ENCODE measurements around the gene RALGAPA2.

Gene RALGAPA2

DNA sequence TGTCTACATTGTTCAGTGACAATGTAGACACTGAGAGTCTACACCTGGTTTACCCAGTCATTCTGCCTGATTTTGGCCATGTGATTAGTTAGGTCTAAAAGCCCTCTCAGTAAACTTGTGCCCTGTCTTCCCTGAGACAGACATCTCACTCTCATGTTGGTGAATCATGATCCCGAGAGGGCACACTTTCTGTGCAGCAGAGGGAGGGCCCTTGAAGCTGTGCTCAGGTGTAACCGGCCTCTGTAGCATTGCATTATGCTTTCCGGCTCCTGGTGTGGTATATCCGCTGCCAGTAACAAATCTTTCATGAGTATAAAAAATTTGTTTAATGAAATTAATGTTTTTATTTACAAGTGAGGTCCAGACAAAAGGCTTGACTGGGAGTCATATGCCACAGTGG is 85.0 kb downstream of the RALGAPA2 start:
- DNase-seq, result no peak

DNA sequence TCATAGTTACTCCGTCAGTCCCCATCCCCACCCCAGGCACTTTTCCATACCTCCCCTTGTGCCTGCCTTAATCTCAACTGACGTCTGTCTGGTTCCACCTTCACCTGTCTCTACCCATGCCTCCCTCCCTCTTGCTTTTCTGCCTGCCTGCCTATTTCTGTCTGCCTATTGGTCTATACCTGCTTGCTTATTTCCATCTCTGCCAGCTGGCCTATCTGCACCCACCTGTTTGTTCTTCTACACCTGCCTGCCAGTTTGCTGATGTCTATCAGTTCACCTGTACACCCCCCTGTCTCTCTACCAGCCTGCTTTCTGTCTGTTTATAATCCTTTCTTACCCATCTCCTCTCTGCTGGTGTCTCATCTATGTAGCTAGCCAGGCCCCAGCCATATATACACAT is 87.5 kb downstream of the RALGAPA2 start:
- DNase-seq, result no peak

DNA sequence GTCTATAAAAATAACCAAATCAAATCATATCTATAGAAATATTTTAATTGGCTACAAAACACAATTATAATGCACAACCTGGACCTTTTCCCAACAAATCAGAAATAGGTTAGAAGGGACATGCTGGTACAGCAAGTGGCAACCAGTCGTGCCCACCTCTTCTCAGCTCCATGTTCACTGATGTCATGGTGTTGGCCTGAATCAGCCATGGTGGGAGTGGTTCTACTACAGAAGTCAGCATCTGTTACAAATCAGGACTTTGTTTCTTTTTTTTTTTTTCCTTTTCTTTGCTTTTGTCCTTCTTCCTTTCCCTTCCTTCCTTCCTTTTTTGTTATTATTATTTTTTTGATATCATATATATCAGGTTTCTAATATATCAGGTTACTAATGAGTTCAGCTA is 91.2 kb downstream of the RALGAPA2 start:
- DNase-seq, result no peak

DNA sequence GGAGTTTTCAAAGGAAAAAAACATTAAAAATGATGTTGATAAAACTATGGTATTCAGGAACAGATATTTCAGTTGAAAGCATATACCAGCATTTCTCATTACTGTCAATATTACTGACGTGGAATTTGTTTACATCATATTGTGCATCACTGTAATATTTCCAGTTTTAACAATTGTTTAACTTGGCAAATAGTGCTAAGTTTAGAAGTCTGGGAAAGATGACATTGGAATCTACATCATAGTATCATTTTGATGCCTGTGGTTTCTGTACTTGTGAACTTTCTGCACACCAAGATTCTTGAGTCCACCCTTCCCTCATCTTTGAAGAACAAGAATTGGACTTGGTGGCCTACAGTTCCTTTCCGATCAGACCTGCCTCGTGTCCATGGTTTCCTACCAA is 98.1 kb downstream of the RALGAPA2 start:
- no peak for DNase-seq

DNA sequence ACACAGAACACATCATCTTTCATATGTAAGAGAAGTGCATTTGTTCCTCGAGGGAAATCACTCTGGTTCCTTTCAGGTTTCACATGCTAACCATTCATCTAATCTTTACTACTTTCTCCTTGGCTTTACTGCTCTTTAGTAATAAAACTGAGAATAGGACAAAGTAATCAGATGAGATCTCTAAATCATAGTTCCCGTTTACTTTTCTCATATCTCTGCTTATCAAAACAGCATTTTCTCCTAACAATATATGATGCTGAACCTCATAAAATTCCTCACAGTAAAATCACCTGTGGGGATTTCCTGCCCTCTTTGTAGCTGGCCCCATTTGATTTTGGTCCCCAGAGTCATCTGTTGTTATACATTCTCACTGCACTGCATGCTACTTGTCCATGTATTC is 100.2 kb downstream of the RALGAPA2 start:
- DNase-seq, result no peak

DNA sequence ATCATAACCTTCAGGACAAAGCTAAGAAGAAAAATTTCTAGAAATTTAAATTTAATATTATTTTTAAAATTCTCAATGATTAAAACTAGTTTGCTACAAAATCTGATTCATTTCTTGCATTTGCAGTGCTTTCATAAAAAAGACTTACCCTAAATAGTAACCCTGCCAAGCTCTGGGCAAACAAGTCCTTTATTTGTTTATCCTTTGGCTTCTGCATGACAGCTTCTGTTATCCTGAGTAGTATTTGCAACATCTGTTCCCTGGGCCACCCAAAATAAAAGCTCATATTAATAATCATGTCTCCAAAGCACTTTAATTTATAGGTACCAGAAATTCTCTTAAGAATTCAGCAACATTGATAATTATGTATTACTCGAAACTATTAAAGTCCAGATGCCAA is 101.3 kb downstream of the RALGAPA2 start:
- no peak for DNase-seq

DNA sequence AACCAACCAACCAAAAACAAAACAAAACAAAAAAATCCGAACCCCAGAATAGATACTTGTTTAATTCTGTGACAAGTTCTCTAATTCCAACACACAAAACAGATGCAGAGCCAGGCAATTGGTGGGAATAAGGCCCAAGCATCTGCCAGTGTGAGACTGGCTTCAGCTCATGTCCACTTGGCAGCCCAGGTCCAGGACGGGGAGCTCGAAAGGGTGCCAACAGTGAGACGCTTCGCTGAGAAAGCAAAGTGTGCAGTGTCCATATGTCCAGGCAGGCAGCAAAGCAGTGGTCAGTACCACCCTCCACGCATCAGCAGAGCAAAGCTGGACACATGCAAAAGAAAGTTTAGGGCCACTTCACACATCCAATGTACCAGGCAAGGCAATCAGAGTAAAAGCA is 102.9 kb downstream of the RALGAPA2 start:
- DNase-seq, result no peak

DNA sequence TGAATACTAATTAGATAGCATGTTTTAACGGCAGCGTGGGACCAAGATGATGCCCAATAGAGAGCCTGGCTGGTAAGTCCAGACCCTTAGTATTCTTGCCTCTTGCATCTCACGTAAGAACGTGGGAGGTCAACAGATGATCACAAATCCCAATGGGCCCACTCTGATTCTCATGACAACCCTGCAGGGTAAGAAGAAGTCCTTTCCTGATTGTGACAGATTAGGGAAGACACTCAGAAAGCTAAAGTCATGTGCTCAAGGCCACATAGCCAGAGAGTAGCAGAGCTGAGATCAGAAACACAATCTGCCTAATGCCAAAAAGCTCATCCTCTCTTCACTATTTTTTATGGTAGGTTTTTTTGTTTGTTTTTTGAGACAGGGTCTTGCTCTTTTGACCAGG is 103.8 kb downstream of the RALGAPA2 start:
- DNase-seq, result no peak

DNA sequence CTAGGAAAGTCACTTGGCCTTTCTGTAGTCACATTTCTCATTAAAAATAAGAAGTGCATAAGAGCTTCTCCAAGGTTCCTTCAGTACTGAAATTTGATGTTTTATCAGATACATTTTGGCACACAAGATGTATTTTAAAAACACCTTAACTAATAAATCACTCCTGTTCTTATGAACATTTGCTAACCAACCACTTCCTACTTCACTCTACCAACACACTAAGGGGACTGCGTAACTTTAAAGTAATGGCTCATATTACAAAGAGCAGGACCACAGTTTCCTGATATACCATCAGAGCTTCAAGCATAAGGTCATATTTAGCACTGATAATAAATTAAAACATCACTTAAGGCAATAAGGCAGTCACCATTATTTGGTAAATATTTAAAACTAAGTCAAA is 104.4 kb downstream of the RALGAPA2 start:
- no peak for DNase-seq

DNA sequence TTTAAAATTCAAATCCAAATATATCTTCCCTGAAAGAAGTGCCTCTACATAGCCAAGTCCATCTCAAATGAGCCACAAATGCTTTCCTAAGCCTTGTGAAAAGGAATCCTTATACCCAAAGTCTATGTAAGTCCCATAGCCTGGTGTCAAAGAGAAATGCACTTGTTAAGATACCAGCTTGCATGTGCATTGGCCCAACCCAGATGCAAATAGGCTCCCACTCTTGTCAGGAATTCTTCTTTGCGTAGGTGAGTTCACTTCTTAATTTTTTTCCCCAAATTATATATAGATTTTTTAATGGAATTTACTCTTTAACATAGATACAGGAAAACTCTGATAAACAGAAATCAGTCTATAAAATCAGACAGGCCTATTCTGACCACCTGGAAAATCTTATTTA is 105.6 kb downstream of the RALGAPA2 start:
- no peak for DNase-seq

DNA sequence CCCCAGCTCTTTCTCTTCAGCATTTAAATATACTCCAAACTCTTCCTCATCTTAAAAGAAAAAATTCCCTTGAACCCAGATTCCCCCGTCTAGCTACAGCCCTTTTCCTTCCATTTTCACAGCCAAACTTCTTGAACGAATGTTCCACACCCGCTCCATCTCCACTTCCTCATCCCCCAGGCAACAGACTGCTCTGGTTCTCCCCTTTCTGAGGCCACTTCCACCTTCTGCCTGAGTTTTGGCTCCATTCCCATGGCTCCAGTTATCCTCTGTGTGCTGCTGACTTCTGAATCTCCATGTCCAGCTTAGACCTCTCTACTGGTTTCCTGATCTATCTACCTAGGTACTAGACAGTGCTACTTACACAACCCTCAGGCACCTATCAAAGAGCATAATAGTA is 106.4 kb downstream of the RALGAPA2 start:
- no peak for DNase-seq

DNA sequence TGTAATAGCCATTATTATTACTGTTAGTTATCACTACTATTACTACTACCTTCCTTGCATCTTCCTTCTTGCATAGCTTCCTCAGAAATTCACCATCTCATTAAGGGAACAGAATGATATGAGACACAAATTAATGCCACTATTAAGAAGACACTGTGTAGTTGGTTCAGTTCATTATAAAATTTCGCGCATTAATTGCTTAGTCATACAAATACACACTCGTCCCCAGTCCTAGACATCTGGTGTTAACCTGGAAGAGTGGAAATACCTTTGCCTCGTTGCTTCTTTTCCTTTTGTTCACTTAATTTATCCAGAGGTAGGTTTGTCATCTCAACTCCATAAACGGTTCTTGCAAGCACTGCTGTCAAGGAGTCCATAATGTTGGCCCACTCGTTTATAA is 107.5 kb downstream of the RALGAPA2 start:
- DNase-seq, result no peak

DNA sequence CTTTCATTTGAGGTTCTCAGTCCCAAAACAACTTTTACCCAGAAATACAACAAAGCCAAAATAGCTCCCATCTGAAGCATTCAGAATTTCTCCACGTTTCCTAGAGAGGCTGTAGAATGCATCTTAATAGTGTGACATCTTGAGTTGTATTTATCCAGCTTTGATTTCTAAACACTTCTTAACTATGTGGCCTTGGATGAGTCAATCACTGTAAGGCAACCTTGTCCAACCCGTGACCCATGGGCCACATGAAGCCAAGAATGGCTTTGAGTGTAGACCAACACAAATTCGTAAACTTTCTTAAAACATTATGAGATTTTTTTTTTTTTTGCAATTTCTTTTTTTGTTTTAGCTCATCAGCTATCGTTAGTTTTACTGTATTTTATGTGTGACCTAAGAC is 108.1 kb downstream of the RALGAPA2 start:
- DNase-seq, result no peak

DNA sequence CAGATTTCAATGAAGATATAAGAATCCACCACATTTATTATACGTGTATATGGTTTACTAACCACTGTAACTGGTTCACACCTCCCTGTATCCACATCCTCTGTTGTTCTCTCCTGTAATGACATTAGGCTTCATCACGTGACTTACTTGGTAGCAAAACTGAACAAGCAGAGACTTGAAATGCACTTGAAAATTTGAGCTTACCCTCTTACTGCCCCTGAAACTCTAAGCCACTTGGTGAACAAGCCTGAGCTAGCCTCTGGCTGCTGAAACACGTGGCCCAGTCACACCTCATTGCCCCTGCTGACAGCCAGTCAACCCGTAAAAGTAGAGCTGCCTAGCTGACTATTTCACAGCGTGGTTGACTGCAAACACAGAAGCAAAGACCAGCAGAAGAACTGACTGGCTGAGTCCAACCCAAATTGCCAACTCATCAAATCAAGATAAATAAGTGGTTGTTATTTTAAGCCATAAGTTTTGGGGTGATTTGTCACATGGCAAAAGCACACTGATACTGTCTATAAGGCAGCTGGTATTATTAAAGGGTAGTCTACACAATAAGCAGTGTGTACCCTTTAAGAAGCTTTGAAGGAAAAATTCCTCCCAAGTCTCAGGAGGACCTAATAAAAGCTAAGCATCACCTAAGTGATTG is 109.0 kb downstream of the RALGAPA2 start:
- no peak for DNase-seq

DNA sequence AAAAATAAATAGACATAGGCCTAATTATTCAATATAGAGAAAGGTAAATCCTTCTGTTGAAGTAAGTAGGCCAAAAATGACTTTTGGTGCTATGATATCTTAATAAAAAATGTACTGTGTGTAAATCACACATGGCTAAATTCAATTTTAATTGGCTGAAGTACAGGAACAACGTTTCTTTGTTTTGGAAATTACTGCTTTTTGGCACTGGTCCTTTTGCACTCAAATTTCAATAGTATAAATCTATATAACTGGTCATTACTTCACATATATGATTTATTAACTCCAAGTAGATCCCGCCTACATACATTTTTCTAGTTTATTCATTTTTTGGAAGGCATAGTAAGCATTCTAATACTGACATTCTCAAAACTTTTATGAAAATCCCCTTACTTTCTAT is 114.5 kb downstream of the RALGAPA2 start:
- no peak for DNase-seq

DNA sequence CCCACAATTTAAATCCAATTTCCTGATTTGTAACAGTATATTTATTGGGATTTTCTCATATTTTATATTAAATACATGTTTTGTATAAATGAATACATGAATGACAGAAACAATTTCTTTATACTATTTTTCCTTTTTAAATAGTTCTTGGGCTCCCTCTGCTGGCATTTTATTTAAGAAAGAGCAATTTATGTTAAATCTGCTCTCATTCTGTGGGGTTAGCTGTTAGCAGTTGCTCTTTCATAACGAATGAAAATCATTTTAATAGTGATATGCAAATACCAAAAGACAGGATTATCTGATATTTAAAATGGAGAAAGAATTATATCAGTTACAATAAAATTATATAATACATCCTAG is 118.3 kb downstream of the RALGAPA2 start:
- DNase-seq, result peak; percentile 19

DNA sequence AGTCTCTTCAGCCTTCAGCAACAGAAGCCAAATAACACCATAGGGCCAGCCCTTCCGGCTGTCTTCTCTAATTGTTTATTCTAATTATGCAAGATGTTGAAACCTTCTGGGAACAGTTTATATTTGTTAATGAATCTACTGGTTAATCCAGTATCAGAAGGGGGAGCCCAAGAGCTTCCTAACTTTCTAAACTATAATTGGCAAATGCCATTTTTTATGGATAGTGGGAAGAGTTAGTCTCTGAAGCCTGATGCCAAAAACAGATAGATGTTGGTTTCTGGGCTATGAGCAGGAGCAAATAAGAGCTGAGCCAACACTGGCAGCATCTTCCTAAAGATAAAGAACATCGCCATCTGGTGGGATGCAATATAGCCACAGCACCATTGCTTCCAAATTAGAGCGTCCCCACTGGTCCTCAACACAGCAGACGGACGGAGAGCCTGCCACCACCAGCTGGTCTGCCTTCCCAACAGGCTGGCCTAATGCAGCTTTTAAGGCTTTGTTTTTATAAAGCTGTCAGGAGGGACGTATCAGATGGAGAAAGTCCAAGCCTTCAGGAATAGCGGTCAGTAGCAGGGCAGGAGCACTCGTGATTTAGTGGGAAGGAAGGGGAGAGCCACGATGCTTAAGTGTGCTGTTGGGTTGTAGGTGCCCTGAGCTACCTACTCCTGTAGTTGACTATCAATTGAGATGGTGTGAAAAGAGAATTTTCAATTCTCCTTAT is 118.8 kb downstream of the RALGAPA2 start:
- peak; percentile 39 for DNase-seq

DNA sequence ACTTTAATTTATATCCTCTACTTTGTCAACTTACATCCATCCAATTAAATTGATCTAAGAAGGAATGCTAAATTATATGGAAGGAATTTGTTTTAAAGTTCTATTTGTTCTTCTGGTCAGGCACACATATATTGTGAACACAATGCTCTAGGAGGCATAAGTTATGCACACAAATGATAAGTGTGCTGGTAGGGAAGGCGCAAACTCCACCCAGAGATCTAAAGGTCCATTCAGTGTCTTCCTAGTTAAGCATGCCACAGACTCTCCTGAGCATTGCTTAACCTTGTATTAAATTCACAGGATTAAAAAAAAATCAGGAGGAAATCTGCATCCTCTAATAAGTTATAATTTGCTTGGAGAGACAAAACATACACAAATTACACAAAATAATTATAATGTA is 127.3 kb downstream of the RALGAPA2 start:
- DNase-seq, result no peak

DNA sequence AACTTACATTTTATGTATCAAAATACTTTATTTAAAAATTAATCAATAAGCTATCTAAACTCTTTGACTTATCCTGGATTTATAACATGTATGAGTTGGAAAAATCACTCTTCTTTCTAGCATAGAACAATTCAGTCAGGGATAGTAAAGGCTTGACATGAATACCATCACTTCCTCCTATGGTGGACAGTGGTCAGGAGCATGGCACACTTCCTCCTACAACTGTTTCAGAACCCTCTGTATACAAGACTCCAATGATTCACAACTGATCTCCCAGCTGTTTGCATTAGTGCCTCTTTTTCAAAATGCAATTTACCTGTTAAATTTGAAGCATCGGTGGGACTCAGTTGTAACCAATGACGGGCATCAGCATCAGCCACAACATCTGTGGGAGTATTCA is 129.7 kb downstream of the RALGAPA2 start:
- no peak for DNase-seq

DNA sequence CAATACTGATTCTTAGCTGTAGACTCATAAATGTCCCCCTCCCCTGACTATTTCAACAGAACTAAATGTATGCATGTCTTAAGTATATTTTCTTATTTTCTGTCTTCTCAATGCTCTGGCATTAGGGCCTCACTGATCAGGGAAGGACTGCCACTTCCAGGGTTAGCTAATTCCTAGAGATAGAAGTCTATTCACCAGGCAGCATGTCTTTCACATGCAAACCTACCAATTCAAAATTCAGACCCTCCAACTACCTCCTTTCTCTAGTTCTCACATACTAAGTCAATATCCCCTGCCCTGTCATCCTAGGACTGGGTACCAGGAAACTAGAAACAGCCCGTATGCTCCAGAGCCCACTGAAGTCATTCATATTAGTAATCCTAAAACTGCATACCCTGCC is 132.3 kb downstream of the RALGAPA2 start:
- DNase-seq, result no peak

DNA sequence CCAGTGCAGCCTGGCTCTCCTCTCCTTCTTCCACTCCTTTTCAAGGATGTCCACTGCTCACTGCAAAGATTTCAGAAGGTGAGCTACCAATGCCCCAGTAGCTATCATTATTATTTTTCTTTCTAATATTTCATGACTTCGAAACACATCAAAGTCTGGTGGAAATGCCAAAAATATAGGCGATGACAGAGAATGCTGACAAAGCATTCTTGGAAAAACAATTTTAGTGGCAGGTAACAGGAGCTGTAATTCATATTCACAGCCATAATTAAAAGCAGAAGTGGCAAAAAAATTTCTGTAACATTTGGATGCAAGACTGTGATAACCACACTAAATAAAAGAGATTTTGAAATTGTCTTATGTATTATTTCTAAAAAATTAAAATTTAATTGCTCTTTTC is 133.6 kb downstream of the RALGAPA2 start:
- DNase-seq, result no peak

DNA sequence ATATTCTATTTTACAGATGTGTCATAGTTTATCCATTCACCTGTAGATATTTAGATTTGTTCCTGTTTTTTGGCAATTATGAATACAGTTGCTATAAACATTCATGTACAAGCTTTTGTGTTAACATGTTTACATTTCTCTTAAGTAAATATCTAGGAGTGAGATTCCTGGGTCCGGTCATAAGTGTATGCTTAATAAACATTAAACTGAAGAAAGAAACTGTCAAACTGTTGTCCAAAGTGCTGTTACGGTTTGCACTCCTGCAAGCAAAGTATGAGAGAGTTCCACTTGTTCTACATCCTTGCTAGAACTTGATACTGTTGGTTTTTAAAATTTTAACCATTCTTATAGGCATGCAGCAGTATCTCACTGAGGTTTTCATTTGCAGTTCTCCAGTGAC is 138.6 kb downstream of the RALGAPA2 start:
- no peak for DNase-seq

DNA sequence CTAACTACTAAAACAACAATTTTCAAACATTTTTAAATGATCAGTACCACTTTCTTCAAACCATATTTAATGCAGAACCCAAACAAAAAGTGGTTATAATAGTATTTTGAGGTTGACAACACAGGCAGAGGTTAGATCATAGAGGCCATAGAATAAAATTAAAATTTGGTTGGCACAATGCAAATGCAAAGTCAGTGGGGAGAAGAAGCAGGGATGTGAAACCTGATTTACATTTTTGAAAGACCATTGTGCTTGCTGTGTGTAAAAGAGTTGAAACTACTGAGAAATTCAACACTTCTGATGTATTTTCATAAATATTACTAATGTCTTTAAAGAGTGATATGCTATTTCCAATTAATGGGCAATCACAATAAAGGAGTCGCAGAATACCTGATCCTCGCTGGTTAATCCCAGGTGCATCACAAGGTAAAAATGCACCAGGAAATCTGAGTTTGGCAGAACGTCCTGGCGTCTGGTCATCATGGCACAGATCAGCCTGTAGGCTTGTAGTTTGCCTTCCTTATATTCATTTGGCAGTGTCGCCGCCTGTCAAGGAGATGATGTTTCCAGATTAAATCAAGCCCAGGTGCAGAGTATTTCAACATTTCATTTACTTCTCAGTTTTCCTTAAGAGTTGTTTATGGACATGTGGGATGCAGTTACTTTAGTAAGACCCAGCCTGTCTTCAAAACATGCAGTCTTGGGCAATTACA is 141.2 kb downstream of the RALGAPA2 start:
- no peak for DNase-seq

DNA sequence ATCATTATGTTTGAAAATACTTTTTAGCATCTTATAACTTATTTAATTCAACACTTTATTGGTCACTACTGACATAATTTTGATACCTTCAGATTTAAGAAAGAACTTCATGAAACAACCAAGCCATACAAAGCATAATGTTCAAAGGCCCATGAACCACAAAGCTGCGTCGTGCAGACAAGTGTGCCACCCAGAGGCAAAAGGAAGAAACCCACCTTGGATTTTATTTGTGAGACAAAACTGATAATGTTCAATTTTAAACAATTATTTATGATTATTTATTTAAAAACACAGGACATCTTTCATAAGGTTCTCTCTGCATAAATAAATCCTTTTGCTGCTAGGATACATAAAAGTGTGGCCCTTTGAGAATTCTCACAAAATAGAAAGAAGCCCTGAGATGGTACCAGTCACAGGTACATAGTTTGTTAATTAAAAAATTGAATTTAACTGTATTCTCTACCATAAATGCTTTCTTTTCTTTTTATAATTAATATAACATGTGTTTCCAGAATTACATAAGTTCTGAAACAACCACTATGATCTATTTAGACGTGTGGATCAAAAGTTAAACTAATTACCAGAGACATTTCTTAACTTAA is 143.7 kb downstream of the RALGAPA2 start:
- peak; percentile 33 for DNase-seq
